Neural crest cell (in vitro differentiated cells): ENCODE measurements around the gene ITCH. TPM values are rescaled to one million over a fixed set of nuclear protein-coding genes. Genes with fewer than 3 reads are reported as not detected.
"Not testable (repeated sequence)": the region's sequence is repeated elsewhere in the genome, so short reads cannot be mapped to it uniquely, and the experiment has no call there.

ENCODE experiments used
- DNase-seq: peaks from one replicate; pipeline ENCODE4 v3.0.0; 2021; ENCODE audit warnings: low read depth, mixed read lengths, low spot score
- H3K27ac Mint-ChIP-seq: one replicate; pipeline ENCODE4 v1.8.0; 2021; ENCODE audit warnings: mild to moderate bottlenecking, mixed read lengths; ENCODE audit not compliant: unreplicated experiment
- H3K27me3 Mint-ChIP-seq: 2 replicates; pipeline ENCODE4 v1.8.0; 2021; ENCODE audit warnings: low read depth, mild to moderate bottlenecking, mixed read lengths
- H3K36me3 Mint-ChIP-seq: 2 replicates; pipeline ENCODE4 v1.8.0; 2021; ENCODE audit warnings: low read depth, mild to moderate bottlenecking, mixed read lengths
- H3K4me1 Mint-ChIP-seq: 2 replicates; pipeline ENCODE4 v1.8.0; 2021; ENCODE audit warnings: mixed read lengths
- H3K4me3 Mint-ChIP-seq: one replicate; pipeline ENCODE4 v1.8.0; 2021; ENCODE audit warnings: mild to moderate bottlenecking, mixed read lengths
- H3K9me3 Mint-ChIP-seq: 2 replicates; pipeline ENCODE4 v1.8.0; 2021; ENCODE audit warnings: mixed read lengths
- CTCF ChIP-seq: fragments of 200-600 bp; sonication (generic); conservative IDR thresholded peaks from 2 replicates; pipeline ENCODE4 v1.5.0; 2021; ENCODE audit warnings: antibody characterized with exemption, mild to moderate bottlenecking
- total RNA-seq: library from RNA; stranded (reverse); gene quantifications from 2 replicates; pipeline ENCODE4 v1.2.1, GENCODE V29; 2021

Gene ITCH
- total RNA-seq, 1 donor from 2014 or later: 69.3 TPM

- no peaks in the 10 kb centered on the region for H3K27me3 Mint-ChIP-seq
- peaks cover 2% of the 10 kb centered on the region for H3K9me3 Mint-ChIP-seq
- H3K4me3 Mint-ChIP-seq: no peak overlapping the region
- DNase-seq: no peak
- peaks cover 40% of the 10 kb centered on the region for H3K4me1 Mint-ChIP-seq
- H3K27ac Mint-ChIP-seq: peak overlapping the region; percentile 90
- TF ChIP-seq CTCF: no peak
- no peaks in the 10 kb centered on the region for H3K36me3 Mint-ChIP-seq
Observed at GRCh38 chr20:34332262-34332920, 30.7 kb upstream of the ITCH start.

DNA sequence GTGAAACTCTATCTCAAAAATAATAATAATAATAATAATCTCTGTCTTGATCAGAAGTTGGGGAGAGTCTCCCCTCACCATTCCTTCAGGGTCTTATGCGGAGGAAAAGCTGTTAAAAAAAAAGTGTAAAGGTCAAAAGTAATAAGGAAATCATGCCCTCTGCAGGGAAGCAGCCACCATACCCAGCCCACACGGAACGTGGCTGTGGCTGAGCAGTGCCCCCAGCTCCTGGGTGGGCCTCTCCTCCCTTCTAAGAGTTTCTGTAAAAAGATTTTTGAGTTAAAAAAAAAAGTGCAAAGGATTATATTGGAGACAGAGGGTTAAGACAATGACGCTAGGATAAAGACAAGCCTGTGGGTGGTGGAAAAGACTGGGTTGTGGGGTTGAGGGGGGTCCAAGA, 29.3 kb upstream of the ITCH start:
- DNase-seq: no peak
- TF ChIP-seq CTCF: no peak
- Mint-ChIP-seq H3K36me3 (no peaks in the 10 kb centered on the region), H3K4me3 (no peak overlapping the region), H3K27me3 (no peaks in the 10 kb centered on the region), H3K27ac (no peak overlapping the region), H3K9me3 (peaks cover 2% of the 10 kb centered on the region), H3K4me1 (peaks cover 40% of the 10 kb centered on the region)

GRCh38 chr20:34334654-34335407, 28.2 kb upstream of the ITCH start:
- peak overlapping the region; percentile 37 for H3K4me3 Mint-ChIP-seq
- no peaks in the 10 kb centered on the region for H3K36me3 Mint-ChIP-seq
- DNase-seq: peak; percentile 35
- no peaks in the 10 kb centered on the region for H3K9me3 Mint-ChIP-seq
- no peaks in the 10 kb centered on the region for H3K27me3 Mint-ChIP-seq
- peak overlapping the region; percentile 93 for H3K27ac Mint-ChIP-seq
- TF ChIP-seq CTCF: no peak
- H3K4me1 Mint-ChIP-seq: peaks cover 40% of the 10 kb centered on the region

- no peaks in the 10 kb centered on the region for H3K9me3 Mint-ChIP-seq
- H3K27me3 Mint-ChIP-seq: no peaks in the 10 kb centered on the region
- peaks cover 33% of the 10 kb centered on the region for H3K4me1 Mint-ChIP-seq
- no peak overlapping the region for H3K4me3 Mint-ChIP-seq
- peak overlapping the region; percentile 44 for H3K27ac Mint-ChIP-seq
- TF ChIP-seq CTCF: no peak
- no peaks in the 10 kb centered on the region for H3K36me3 Mint-ChIP-seq
- DNase-seq: no peak
Observed at GRCh38 chr20:34337544-34337943, 25.5 kb upstream of the ITCH start.

DNA sequence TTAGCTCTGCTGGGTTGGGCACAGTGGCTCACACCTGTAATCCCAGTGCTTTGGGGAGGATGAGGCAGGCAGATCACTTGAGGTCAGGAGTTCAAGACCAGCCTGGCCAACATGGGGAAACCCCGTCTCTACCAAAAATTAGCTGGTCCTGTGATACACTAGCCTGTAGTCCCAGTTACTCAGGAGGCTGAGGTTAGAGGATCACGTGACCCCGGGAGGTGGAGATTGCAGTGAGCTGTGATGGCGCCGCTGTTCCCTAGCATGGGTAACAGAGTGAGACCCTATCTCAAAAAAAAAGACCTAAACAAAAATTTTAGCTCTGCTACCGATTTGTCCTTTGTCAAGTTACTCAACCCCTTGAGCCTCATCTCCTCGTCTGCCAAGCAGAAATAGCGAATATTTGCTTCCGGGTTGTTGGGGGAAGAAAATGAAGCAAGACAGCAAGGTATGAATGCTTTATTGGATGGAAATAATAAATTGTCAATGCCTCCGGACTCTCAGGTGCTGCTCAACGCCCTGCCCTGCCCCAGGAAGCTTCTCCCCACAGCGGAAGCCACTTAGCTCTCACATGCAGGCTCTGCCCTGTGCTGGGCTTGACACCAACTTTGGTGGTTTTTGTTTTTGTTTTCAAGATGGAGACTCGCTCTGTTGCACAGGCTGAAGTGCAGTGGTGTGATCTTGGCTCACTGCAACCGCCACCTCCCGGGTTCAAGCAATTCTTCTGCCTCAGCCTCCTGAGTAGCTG, 24.9 kb upstream of the ITCH start:
- no peak for TF ChIP-seq CTCF
- peaks cover 31% of the 10 kb centered on the region for H3K4me1 Mint-ChIP-seq
- H3K27me3 Mint-ChIP-seq: no peaks in the 10 kb centered on the region

DNA sequence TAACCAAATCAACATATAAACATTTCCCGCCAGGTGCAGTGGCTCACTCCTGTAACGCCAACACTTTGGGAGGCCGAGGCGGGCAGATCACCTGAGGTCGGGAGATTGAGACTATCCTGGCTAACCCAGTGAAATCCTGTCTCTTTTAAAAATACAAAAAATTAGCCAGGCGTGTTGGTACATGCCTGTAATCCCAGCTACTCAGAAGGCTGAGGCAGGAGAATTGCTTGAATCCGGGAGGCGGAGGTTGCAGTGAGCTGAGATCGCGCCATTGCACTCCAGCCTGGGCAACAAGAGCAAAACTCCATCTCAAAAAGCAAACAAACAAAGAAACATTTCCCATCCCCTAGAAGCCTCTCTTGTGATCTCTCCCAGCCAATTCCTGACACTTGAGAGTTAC, 22.3 kb upstream of the ITCH start:
- H3K27ac Mint-ChIP-seq, H3K4me1 Mint-ChIP-seq, H3K36me3 Mint-ChIP-seq, DNase-seq, H3K4me3 Mint-ChIP-seq, H3K9me3 Mint-ChIP-seq, H3K27me3 Mint-ChIP-seq: not testable (repeated sequence)

More for the DNA sequence above, 24.9 kb upstream of the ITCH start:
- Mint-ChIP-seq H3K9me3 (no peaks in the 10 kb centered on the region), H3K4me3 (no peak overlapping the region), H3K36me3 (no peaks in the 10 kb centered on the region), H3K27ac (peak overlapping the region; percentile 70)
- no peak for DNase-seq

DNA sequence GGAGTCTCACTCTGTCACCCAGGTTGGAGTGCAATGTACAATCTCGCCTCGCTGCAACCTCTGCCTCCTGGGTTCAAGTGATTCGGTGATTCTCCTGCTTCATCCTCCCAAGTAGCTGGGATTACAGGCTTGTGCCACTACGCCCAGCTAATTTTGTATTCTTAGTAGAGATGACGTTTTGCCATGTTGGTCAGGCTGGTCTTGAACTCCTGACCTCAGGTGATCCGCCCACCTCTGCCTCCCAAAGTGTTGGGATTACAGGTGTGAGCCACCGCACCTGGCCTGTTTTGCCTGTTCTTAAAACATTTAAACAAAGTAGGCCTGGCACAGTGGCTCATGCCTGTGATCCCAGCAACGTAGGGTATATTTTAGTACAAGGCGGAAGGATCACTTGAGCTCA, 21.9 kb upstream of the ITCH start:
- not testable (repeated sequence) for H3K4me3 Mint-ChIP-seq, H3K27ac Mint-ChIP-seq, DNase-seq, H3K27me3 Mint-ChIP-seq, H3K4me1 Mint-ChIP-seq, H3K9me3 Mint-ChIP-seq, H3K36me3 Mint-ChIP-seq
